Measurements from ENCODE around the gene DNAAF1.
"Not testable (repeated sequence)": the region's sequence is repeated elsewhere in the genome, so short reads cannot be mapped to it uniquely, and the experiment has no call there.

Gene DNAAF1

GRCh38 chr16:84212631-84213030 is 67.5 kb downstream of the DNAAF1 start:
- peak in 1 of 3 donors; percentile 33 for DNase-seq

GRCh38 chr16:84214451-84215066 is 69.5 kb downstream of the DNAAF1 start:
- peak in 1 of 3 donors; percentile 30 for DNase-seq

GRCh38 chr16:84215531-84215930 is 70.4 kb downstream of the DNAAF1 start:
- DNase-seq, result no peak

GRCh38 chr16:84216144-84216543 is 71.0 kb downstream of the DNAAF1 start:
- DNase-seq, result not testable (repeated sequence)

- DNase-seq, result no peak
These were observed 73.2 kb downstream of the DNAAF1 start for GRCh38 chr16:84218176-84218823.

- no peak for DNase-seq
These were observed 73.8 kb downstream of the DNAAF1 start for GRCh38 chr16:84218956-84219355.

GRCh38 chr16:84220851-84221250 is 75.7 kb downstream of the DNAAF1 start:
- DNase-seq, result no peak

GRCh38 chr16:84223456-84223855 is 78.3 kb downstream of the DNAAF1 start:
- DNase-seq, result no peak

- no peak for DNase-seq
These were observed 79.4 kb downstream of the DNAAF1 start for GRCh38 chr16:84224554-84224953.

- no peak for DNase-seq
These were observed 80.0 kb downstream of the DNAAF1 start for GRCh38 chr16:84225126-84225525.

- DNase-seq, result no peak
These were observed 80.5 kb downstream of the DNAAF1 start for GRCh38 chr16:84225571-84225970.

- DNase-seq, result no peak
These were observed 80.9 kb downstream of the DNAAF1 start for GRCh38 chr16:84226026-84226425.

Measured in suppressor macrophage treated with lipopolysaccharide for 1 hour (primary cell).